ENCODE measurements around the gene EP400. TPM values are rescaled to one million over a fixed set of nuclear protein-coding genes. Genes with fewer than 3 reads are reported as not detected.

EP400 gene
- total and polyA plus RNA-seq, 2 of the 8 experiments (the other 6 are each of a cell fraction or from before 2014, with no cell fraction given): 13.1 to 69.7 TPM

GRCh38 chr12:132029503-132030300, 80.0 kb downstream of the EP400 start:
- peaks cover 21 to 86% (median 64%) of the 10 kb centered on the region in 4 experiments for H3K36me3 ChIP-seq (ENCODE audit: control insufficient read depth in 2 of 4, insufficient read depth in 4 of 4, low read length in 3 of 4)
- ChIA-PET CTCF (ENCODE audit: partially characterized antibody) (interaction anchor here (1.0 to 2.2 kb wide), 4 partner anchors 8 to 22 kb away, joined by 3 to 6 read pairs (median 4); no protein-coding TSS in a partner anchor), POLR2A (ENCODE audit: partially characterized antibody) (interaction anchor here (1.2 kb wide), 1 partner anchor 27 kb away, joined by 4 read pairs; no protein-coding TSS in a partner anchor)
- H3K9ac ChIP-seq (replicated peaks in 1 of 4; ENCODE audit: extremely low read depth in 1 of 4, low read depth in 3 of 4, low read length in 3 of 4): no peak overlapping the region
- FAIRE-seq: no peak
- no peak overlapping the region for H3K18ac ChIP-seq (ENCODE audit: extremely low read depth, low read length)
- no peak overlapping the region for H4K5ac ChIP-seq (ENCODE audit: insufficient read length, low read depth, low read length)
- H2BK120ac ChIP-seq (replicated peaks; ENCODE audit: low read depth, low read length): no peak overlapping the region
- no peak overlapping the region for H2BK5ac ChIP-seq (ENCODE audit: low read depth, low read length)
- no peak overlapping the region for H2AK5ac ChIP-seq (ENCODE audit: low read depth, low read length)
- no peak overlapping the region for H2BK20ac ChIP-seq (ENCODE audit: low read length)
- H3K9me3 ChIP-seq (ENCODE audit: insufficient read depth in 2 of 2, low read depth in 1 of 2, low read length in 1 of 2): no peaks in the 10 kb centered on the region
- H3K4me1 ChIP-seq (replicated peaks in 1 of 4; ENCODE audit: control insufficient read depth in 3 of 4, insufficient read depth in 4 of 4, low read length in 3 of 4): no peaks in the 10 kb centered on the region
- H4K91ac ChIP-seq (replicated peaks; ENCODE audit: insufficient read length, low read length): no peak overlapping the region
- H3K14ac ChIP-seq (ENCODE audit: insufficient read length): no peak overlapping the region
- no peaks in the 10 kb centered on the region for H3K79me1 ChIP-seq (ENCODE audit: low read depth, low read length)
- no peak overlapping the region for H2AFZ ChIP-seq (ENCODE audit: low read length)
- H3K56ac ChIP-seq (replicated peaks; ENCODE audit: insufficient read length, low read depth, low read length): no peak overlapping the region
- no peaks in the 10 kb centered on the region for H3K23me2 ChIP-seq (ENCODE audit: low read depth, low read length)
- H3K4me2 ChIP-seq (ENCODE audit: insufficient read depth in 1 of 2, low read depth in 2 of 2, low read length in 2 of 2): no peak overlapping the region
- no peaks in the 10 kb centered on the region for H3K79me2 ChIP-seq (ENCODE audit: control insufficient read depth in 1 of 2, insufficient read depth in 2 of 2, low read length in 2 of 2)
- no peaks in the 10 kb centered on the region for H3K27me3 ChIP-seq (replicated peaks in 1 of 4; ENCODE audit: control insufficient read depth in 3 of 4, extremely low read depth in 1 of 4, insufficient read depth in 3 of 4, low read length in 3 of 4)
- no peak overlapping the region for H2BK15ac ChIP-seq (ENCODE audit: low read length)
- H3K23ac ChIP-seq (ENCODE audit: insufficient read length): no peak overlapping the region
- H2BK12ac ChIP-seq (ENCODE audit: low read depth, low read length): no peak overlapping the region
- no peak overlapping the region for H3K4me3 ChIP-seq (ENCODE audit: extremely low read depth in 1 of 4, insufficient read depth in 2 of 4, low read depth in 3 of 4, low read length in 4 of 4)
- no peak overlapping the region for H3K4ac ChIP-seq (replicated peaks; ENCODE audit: insufficient read length, low read depth, low read length)
- no peak overlapping the region for H4K8ac ChIP-seq (ENCODE audit: extremely low read depth, insufficient read depth, low read length)
- H3K27ac ChIP-seq (ENCODE audit: low read depth, low read length): no peak overlapping the region
- peaks cover 0 to 9% of the 10 kb centered on the region in 2 experiments for H4K20me1 ChIP-seq (replicated peaks in 1 of 2; ENCODE audit: control insufficient read depth in 1 of 2, insufficient read depth in 2 of 2, low read length in 2 of 2)
- no peak for DNase-seq (ENCODE audit: low read depth in 1 of 2, low spot score in 2 of 2)
- WGBS, 2 experiments (ENCODE audit: extremely low coverage in 1 of 2, insufficient coverage in 1 of 2, insufficient read length in 1 of 2, insufficient replicate concordance in 2 of 2, low coverage in 1 of 2, low lambda C conversion rate in 2 of 2, missing lambda C conversion rate in 1 of 2): 92% methylated on average over 26 of the region's 26 CpGs; no CpG with 5 or more reads in 1 of the 2 experiments
- TF ChIP-seq SAP30 (IDR thresholded peaks at IDR 0.05; ENCODE audit: insufficient read depth, insufficient replicate concordance, low read length) (no peak), SIX5 (IDR thresholded peaks at IDR 0.05; ENCODE audit: low read depth, low read length) (no peak), RNF2 (IDR thresholded peaks at IDR 0.05; ENCODE audit: borderline replicate concordance, low read depth, low read length, missing control alignments, poor library complexity, severe bottlenecking) (no peak), POLR2A (IDR thresholded peaks at IDR 0.05; ENCODE audit: control extremely low read depth in 1 of 2, low read depth in 2 of 2, low read length in 2 of 2) (no peak)

Data from H1 (cell line).